Ishikawa (cell line): Measurements from ENCODE around the gene CACNA1A.

Source experiments
- CEBPB ChIP-seq: IDR thresholded peaks from 2 replicates; pipeline ENCODE4 v1.6.1; 2012
- CREB1 ChIP-seq: IDR thresholded peaks from 2 replicates; pipeline ENCODE4 v1.6.1; 2012; ENCODE audit warnings: low read depth
- EP300 ChIP-seq: IDR thresholded peaks from 2 replicates; pipeline ENCODE4 v1.6.1; 2012; ENCODE audit warnings: borderline replicate concordance
- FOXM1 ChIP-seq: IDR thresholded peaks from 2 replicates; pipeline ENCODE4 v1.6.1; 2012; ENCODE audit warnings: low read depth, borderline replicate concordance
- NFIC ChIP-seq: IDR thresholded peaks from 2 replicates; pipeline ENCODE4 v1.6.1; 2012
- RAD21 ChIP-seq: IDR thresholded peaks from 2 replicates; pipeline ENCODE4 v1.6.1; 2012; ENCODE audit warnings: low read depth
- TAF1 ChIP-seq: IDR thresholded peaks from 2 replicates; pipeline ENCODE4 v1.6.1; 2012; ENCODE audit warnings: low read depth, mild to moderate bottlenecking
- YY1 ChIP-seq: IDR thresholded peaks from 2 replicates; pipeline ENCODE4 v1.6.1; 2012; ENCODE audit warnings: low read depth
- TF ChIP-seq, protein P1 (sequence below): IDR thresholded peaks from 2 replicates; pipeline ENCODE4 v1.6.1; 2012

DNA sequence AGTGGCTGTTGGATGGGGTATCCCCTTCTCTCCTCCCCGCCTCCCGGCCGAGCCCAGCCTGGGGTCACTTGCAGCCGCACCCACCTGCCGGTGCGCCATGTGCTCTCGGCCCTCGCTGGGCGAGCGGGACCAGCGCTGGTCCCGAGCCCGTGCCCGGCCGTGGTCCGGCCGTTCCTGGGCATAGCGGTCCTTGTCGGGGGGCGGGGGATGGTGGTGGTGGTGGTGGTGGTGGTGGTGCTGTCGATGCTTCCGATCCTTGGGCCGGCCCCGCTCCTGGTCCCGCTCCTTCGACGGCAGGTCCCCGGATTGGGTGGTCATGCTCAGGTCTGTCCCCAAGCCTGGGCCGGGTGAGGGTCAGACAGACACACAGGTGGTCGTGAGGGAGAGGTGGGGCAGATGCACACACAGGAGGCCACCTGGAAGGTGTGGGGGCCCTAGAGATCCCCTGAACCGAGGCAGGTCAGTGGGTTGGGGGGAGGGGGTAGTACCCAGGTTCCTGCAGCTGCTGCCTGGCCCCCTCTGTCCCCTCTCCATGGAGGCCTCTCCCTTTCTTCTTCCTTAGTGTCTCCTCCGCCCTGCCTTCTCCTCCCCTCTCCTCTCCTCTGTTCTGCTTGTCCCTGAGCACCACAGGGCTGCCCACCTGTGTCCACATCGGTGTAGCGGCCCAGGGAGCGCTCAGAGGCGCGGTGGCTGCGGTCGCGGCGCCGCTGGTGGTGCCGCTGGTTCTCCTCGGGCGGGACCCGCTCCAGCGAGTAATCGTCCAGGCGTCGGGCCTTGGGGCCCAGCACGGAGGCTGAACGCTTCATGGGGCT, 297.4 kb downstream of the CACNA1A start:
- TF ChIP-seq RAD21: no peak
- no peak for TF ChIP-seq EP300
- TF ChIP-seq CEBPB: no peak
- no peak for TF ChIP-seq NFIC
- no peak for TF ChIP-seq CREB1
- TF ChIP-seq FOXM1: no peak
- TF ChIP-seq, protein P1, sequence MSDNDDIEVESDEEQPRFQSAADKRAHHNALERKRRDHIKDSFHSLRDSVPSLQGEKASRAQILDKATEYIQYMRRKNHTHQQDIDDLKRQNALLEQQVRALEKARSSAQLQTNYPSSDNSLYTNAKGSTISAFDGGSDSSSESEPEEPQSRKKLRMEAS: no peak
- TF ChIP-seq YY1: no peak
- TF ChIP-seq TAF1: no peak
